Measurements from ENCODE around the gene RAB20.

RAB20 gene

GRCh38 chr13:110523180-110523579 lies 38.3 kb downstream of the RAB20 start:
- no peak overlapping the region for H3K27ac ChIP-seq
- no peak overlapping the region for H3K4me2 ChIP-seq
- H3K79me2 ChIP-seq (ENCODE audit: insufficient read depth, low read depth) = no peaks in the 10 kb centered on the region
- no peak overlapping the region for H3K9ac ChIP-seq
- no peaks in the 10 kb centered on the region for H4K20me1 ChIP-seq (ENCODE audit: insufficient read depth)
- no peak overlapping the region for H2AFZ ChIP-seq (ENCODE audit: low read depth)
- no peak overlapping the region for H3K4me3 ChIP-seq (IDR thresholded peaks at IDR 0.05; ENCODE audit: insufficient read depth, low read depth, low read length)
- TF ChIP-seq, protein P1, sequence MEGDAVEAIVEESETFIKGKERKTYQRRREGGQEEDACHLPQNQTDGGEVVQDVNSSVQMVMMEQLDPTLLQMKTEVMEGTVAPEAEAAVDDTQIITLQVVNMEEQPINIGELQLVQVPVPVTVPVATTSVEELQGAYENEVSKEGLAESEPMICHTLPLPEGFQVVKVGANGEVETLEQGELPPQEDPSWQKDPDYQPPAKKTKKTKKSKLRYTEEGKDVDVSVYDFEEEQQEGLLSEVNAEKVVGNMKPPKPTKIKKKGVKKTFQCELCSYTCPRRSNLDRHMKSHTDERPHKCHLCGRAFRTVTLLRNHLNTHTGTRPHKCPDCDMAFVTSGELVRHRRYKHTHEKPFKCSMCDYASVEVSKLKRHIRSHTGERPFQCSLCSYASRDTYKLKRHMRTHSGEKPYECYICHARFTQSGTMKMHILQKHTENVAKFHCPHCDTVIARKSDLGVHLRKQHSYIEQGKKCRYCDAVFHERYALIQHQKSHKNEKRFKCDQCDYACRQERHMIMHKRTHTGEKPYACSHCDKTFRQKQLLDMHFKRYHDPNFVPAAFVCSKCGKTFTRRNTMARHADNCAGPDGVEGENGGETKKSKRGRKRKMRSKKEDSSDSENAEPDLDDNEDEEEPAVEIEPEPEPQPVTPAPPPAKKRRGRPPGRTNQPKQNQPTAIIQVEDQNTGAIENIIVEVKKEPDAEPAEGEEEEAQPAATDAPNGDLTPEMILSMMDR (conservative IDR thresholded peaks at IDR 0.05; ENCODE audit: low read depth, low read length) = no peak
- no peaks in the 10 kb centered on the region for H3K27me3 ChIP-seq (ENCODE audit: insufficient read depth, low read depth)
- peaks cover 29% of the 10 kb centered on the region for H3K4me1 ChIP-seq (ENCODE audit: low read depth, poor library complexity, severe bottlenecking)
- no peaks in the 10 kb centered on the region for H3K36me3 ChIP-seq (ENCODE audit: insufficient read depth)

DNA sequence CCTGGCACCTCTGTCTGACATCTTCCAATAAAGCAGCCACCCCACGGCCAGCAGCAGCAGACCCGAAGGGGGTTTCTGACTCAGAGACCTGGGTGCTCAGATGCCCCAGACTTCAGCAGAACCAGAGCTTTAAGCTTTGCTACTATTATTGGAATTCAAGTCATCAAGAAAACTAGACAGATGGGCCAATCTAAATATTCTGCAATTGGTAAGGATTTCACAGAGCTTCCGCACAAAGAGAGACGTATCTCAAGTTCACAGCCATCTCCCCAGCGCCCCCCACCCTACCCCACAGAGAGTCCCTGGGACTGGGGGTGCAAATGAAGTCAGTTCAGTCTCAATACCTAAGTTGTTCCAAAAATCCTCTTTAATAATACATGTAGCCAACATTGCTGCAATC lies 38.8 kb downstream of the RAB20 start:
- no peak overlapping the region for H3K27ac ChIP-seq
- no peak overlapping the region for H3K4me2 ChIP-seq
- no peaks in the 10 kb centered on the region for H3K79me2 ChIP-seq (ENCODE audit: insufficient read depth, low read depth)
- H3K36me3 ChIP-seq (ENCODE audit: insufficient read depth) = no peaks in the 10 kb centered on the region
- H3K9ac ChIP-seq = no peak overlapping the region
- H3K4me1 ChIP-seq (ENCODE audit: low read depth, poor library complexity, severe bottlenecking) = peaks cover 29% of the 10 kb centered on the region
- TF ChIP-seq, protein P1 (conservative IDR thresholded peaks at IDR 0.05; ENCODE audit: low read depth, low read length) = no peak
- no peaks in the 10 kb centered on the region for H3K27me3 ChIP-seq (ENCODE audit: insufficient read depth, low read depth)
- H2AFZ ChIP-seq (ENCODE audit: low read depth) = no peak overlapping the region
- H4K20me1 ChIP-seq (ENCODE audit: insufficient read depth) = no peaks in the 10 kb centered on the region
- no peak overlapping the region for H3K4me3 ChIP-seq (IDR thresholded peaks at IDR 0.05; ENCODE audit: insufficient read depth, low read depth, low read length)

DNA sequence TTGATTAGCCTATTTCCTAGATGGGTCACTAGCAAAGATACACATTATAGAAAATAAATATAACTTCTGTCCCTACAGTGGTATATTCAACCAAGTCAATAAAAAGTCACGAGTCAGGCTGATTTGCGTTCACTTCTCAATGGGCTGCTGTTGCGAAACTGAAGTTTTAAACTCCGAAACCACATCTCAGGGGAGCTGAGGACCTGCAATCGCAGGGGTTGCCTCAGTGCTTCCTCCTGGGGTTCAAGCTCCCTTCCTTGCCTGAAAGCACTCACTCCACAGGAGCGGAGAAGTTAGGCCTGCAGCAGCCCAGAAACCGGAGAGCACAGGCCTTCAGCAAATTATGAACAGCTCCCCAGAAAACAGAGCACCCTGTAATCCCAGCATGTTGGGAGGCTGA lies 39.6 kb downstream of the RAB20 start:
- H3K4me1 ChIP-seq (ENCODE audit: low read depth, poor library complexity, severe bottlenecking) = peaks cover 29% of the 10 kb centered on the region
- no peaks in the 10 kb centered on the region for H3K27me3 ChIP-seq (ENCODE audit: insufficient read depth, low read depth)

GRCh38 chr13:110521296-110521680 lies 40.2 kb downstream of the RAB20 start:
- H4K20me1 ChIP-seq (ENCODE audit: insufficient read depth) = no peaks in the 10 kb centered on the region
- H2AFZ ChIP-seq (ENCODE audit: low read depth) = no peak overlapping the region
- no peak overlapping the region for H3K4me3 ChIP-seq (IDR thresholded peaks at IDR 0.05; ENCODE audit: insufficient read depth, low read depth, low read length)
- no peak overlapping the region for H3K9ac ChIP-seq
- H3K36me3 ChIP-seq (ENCODE audit: insufficient read depth) = no peaks in the 10 kb centered on the region
- no peak overlapping the region for H3K4me2 ChIP-seq
- TF ChIP-seq, protein P1 (conservative IDR thresholded peaks at IDR 0.05; ENCODE audit: low read depth, low read length) = no peak
- H3K79me2 ChIP-seq (ENCODE audit: insufficient read depth, low read depth) = no peaks in the 10 kb centered on the region
- H3K27me3 ChIP-seq (ENCODE audit: insufficient read depth, low read depth) = no peaks in the 10 kb centered on the region
- peaks cover 26% of the 10 kb centered on the region for H3K4me1 ChIP-seq (ENCODE audit: low read depth, poor library complexity, severe bottlenecking)
- H3K27ac ChIP-seq = no peak overlapping the region

More for the DNA sequence above, 39.6 kb downstream of the RAB20 start:
- no peak overlapping the region for H3K4me3 ChIP-seq (IDR thresholded peaks at IDR 0.05; ENCODE audit: insufficient read depth, low read depth, low read length)
- no peaks in the 10 kb centered on the region for H3K79me2 ChIP-seq (ENCODE audit: insufficient read depth, low read depth)
- H3K9ac ChIP-seq = no peak overlapping the region
- no peaks in the 10 kb centered on the region for H3K36me3 ChIP-seq (ENCODE audit: insufficient read depth)
- no peak overlapping the region for H3K27ac ChIP-seq
- no peak overlapping the region for H2AFZ ChIP-seq (ENCODE audit: low read depth)
- no peaks in the 10 kb centered on the region for H4K20me1 ChIP-seq (ENCODE audit: insufficient read depth)
- H3K4me2 ChIP-seq = no peak overlapping the region
- TF ChIP-seq, protein P1 (conservative IDR thresholded peaks at IDR 0.05; ENCODE audit: low read depth, low read length) = no peak
